GM18861 (cell line): ENCODE results near the gene BACE1.
"Not testable (repeated sequence)": the region's sequence is repeated elsewhere in the genome, so short reads cannot be mapped to it uniquely, and the experiment has no call there.

Experiments used
- ATAC-seq: cut with Tn5 transposase; IDR thresholded peaks from one replicate; pipeline ENCODE4 v1.9.1; 2021; ENCODE audit not compliant: unreplicated experiment

Gene BACE1

DNA sequence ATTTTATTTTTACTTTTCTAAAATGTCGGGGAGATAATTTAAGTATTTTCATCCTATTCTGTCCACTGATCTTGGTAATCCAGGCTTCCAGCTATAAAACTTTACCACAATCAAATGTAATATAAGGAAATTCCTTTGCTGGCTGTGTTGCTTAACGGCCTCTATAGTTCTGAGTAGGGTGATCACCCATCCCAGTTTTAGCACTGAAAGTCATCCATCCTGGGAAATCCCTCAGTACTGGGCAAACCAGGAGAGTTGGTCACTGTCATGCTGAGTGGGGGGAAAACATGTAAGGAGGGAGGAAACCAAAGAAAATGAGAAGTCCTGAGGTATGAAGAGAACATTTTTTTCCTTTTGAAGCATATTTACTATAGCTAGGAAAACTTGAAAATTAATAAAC, 37.7 kb downstream of the BACE1 start:
- ATAC-seq = no peak

DNA sequence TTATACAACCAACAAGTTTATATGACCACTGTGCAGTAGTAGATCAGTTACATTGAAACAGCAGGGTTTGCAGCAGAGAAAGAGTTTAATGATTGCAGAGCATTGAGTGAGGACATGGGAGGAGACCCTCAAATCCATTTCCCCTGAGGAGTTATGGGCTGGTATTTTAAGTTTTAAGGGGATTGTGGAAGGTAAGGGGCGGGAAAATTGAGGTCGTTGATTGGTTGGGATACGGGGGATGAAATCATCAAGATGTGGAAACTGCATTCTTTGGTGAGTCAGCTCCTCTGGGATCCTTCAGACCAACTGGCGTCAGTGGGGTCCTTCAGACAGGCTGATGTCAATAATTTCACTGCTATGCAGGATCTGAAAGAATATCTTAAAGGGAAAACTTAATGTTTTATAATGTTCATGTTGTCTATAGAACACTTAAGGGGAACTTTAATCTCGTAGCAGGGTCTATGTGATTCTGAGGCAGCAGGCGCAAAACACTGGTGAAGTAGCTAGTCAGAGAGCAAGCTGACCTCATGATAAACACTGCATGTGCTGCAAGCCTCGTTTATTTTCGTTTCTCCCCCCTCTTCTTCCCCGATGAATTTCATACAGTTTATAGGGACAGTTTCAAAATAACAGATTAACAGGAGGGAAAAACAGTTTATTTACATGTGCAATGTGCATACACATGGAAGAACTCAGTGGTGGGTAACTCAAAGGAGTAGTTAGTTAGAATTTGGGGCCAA, 42.3 kb downstream of the BACE1 start:
- ATAC-seq = no peak

- not testable (repeated sequence) for ATAC-seq
Observed at GRCh38 chr11:117272175-117272574, 43.9 kb downstream of the BACE1 start.

DNA sequence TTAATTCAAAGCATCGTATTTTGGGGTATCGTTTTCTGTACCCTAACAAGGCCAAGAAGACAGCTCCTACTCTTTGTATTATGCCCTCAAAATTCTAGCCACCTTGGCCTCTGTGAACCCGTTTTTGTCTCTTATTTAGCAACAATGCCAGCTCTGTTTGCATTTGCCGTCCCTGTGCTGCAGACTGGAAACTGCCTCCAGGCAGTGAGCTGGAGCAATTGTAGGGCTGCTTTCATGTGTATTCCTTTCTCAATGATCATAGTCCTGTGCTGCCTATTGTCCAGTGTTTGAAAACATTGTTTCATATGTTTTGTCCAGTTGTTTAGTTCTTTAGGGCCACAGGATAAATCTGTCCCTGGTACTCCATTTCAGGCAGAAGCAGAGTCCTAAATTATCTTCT, 44.8 kb downstream of the BACE1 start:
- no peak for ATAC-seq

GRCh38 chr11:117269856-117270255, 46.2 kb downstream of the BACE1 start:
- no peak for ATAC-seq

DNA sequence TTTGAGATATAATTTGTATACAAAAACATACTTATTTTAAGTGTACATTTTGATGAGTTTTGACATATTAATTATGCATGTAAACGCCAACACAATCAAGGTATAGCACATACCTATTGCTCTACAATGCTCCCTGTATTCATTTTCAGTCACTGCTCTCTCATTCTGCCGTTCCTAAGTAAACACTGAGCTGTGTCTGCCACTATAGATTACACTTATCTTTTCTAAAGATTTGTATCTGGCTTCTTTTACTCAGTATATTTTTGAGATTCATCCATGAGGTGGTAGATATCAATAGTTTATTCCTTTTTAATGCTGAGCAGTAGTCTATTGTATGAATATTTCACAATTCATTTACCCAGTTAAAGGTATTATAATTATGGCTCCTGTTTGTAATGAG, 50.3 kb downstream of the BACE1 start:
- ATAC-seq = no peak

GRCh38 chr11:117264624-117265323, 51.3 kb downstream of the BACE1 start:
- ATAC-seq = not testable (repeated sequence)

- no peak for ATAC-seq
Observed at GRCh38 chr11:117259417-117259816, 56.6 kb downstream of the BACE1 start.

GRCh38 chr11:117258576-117258975, 57.5 kb downstream of the BACE1 start:
- ATAC-seq = no peak

DNA sequence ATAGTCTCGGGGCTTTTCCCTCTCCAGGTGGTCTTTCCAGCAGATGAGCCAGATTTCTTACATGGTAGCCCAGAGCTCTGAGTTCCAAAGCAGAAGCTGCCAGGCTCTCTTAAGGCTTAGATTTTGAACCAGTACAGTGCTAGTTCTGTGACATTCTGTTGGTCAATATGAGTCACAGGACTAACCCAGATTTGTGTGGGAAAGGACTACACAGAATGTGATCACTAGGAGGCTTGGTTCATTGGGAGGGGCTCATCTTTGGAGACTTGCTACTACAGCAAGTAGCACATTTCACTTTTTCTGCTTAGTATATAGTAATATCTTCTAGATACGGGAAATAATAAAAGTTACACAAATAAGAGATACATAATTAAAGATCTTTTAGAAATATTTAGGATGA, 59.5 kb downstream of the BACE1 start:
- ATAC-seq = no peak

- ATAC-seq = no peak
Observed at GRCh38 chr11:117255966-117256365, 60.1 kb downstream of the BACE1 start.

- ATAC-seq = no peak
Observed at GRCh38 chr11:117251506-117251905, 64.5 kb downstream of the BACE1 start.

DNA sequence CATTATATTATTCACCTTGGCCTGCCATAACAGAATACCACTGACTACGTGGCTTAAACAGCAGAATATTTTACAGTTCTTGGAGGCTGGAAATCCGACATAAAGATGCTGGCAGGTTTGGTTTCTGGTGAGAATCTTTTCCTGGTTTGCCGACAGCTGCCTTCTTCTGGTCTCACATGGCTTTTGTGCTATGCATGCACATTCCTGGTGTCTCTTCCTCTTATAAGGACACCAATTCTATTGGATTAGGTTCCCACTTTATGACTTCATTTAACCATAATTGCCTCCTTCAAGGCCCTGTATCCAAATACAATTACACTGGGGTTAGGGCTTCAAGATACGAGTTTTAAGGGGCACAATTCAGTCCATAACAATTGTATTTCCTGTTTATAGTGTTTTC, 66.5 kb downstream of the BACE1 start:
- no peak for ATAC-seq

- no peak for ATAC-seq
Observed at GRCh38 chr11:117248341-117248740, 67.7 kb downstream of the BACE1 start.

DNA sequence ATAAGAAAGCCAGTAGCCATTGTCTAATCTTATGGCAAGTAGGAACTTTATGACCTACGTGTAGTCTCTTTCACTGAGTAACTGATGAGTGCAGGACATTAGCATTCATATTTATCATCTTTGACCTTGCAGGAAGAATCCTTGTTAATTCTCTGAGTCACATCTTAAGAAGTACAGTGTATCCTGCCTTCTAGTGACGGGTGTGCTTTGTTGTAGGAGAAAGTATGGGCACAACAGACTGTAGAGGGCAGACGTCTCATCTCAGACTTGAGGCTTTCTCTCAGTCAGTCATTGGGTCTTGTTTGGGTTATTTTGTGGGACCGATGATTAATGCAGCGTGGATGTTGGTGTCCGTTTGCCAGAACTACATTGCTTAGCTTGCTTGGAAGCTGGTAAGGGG, 76.8 kb downstream of the BACE1 start:
- ATAC-seq = no peak

GRCh38 chr11:117238221-117238620, 77.8 kb downstream of the BACE1 start:
- ATAC-seq = no peak
